K562 (cell line): Measurements from ENCODE around the gene MRPL42. TPM values are rescaled to one million over a fixed set of nuclear protein-coding genes. Genes with fewer than 3 reads are reported as not detected.
A peak's percentile ranks its signal among the peaks of the same experiment; 100 is the strongest.

ENCODE experiments used
- CBFB ChIP-seq: sonication (generic); formaldehyde crosslinking; IDR thresholded peaks from 2 replicates; pipeline ENCODE4 v1.4.0; 2020; ENCODE audit warnings: mild to moderate bottlenecking, missing genetic modification reagents
- CC2D1A ChIP-seq: fragments of 450-650 bp; IDR thresholded peaks from 2 replicates; pipeline ENCODE4 v1.6.1; 2017; ENCODE audit warnings: mild to moderate bottlenecking
- E4F1 ChIP-seq: fragments of 250-450 bp; sonication (Bioruptor Pico); IDR thresholded peaks from 2 replicates; pipeline ENCODE4 v1.5.0; 2021; ENCODE audit warnings: mild to moderate bottlenecking, borderline replicate concordance
- EWSR1 ChIP-seq: fragments of 450-650 bp; IDR thresholded peaks from 2 replicates; pipeline ENCODE4 v1.6.1; 2018; ENCODE audit warnings: borderline replicate concordance, mild to moderate bottlenecking, low read depth, moderate library complexity; ENCODE audit not compliant: partially characterized antibody
- FOSL1 ChIP-seq: fragments of 200-800 bp; sonication (Bioruptor generic); conservative IDR thresholded peaks from 2 replicates; pipeline ENCODE4 v1.6.1; 2016; ENCODE audit warnings: missing genetic modification characterization, missing compliant biosample characterization
- GATAD2B ChIP-seq: fragments of 450-650 bp; IDR thresholded peaks from 2 replicates; pipeline ENCODE4 v1.6.1; 2017; ENCODE audit warnings: mild to moderate bottlenecking, borderline replicate concordance
- MCM2 ChIP-seq: fragments of 450-650 bp; IDR thresholded peaks from 2 replicates; pipeline ENCODE4 v1.6.1; 2017; ENCODE audit warnings: low read depth, mild to moderate bottlenecking
- MCM7 ChIP-seq, 2 experiments: fragments of 450-650 bp; IDR thresholded peaks; 2 replicates each; pipeline ENCODE4 v1.6.1; 2016 to 2018
- NR2F6 ChIP-seq: fragments of 450-650 bp; formaldehyde crosslinking; IDR thresholded peaks from 2 replicates; pipeline ENCODE4 v1.4.0; 2020; ENCODE audit warnings: mild to moderate bottlenecking
- NRF1 ChIP-seq, 2 experiments: fragments of 450-650 bp; IDR thresholded peaks in 1 of 2; conservative IDR thresholded peaks in 1 of 2; 2 replicates each; pipeline ENCODE4 v1.6.1; 2014; ENCODE audit warnings: mild to moderate bottlenecking in 2 of 2
- PHB ChIP-seq: fragments of 250-450 bp; sonication (Bioruptor Pico); IDR thresholded peaks from 2 replicates; pipeline ENCODE4 v1.5.0; 2021
- PTRF ChIP-seq: fragments of 450-650 bp; IDR thresholded peaks from 2 replicates; pipeline ENCODE4 v1.6.1; 2016; ENCODE audit warnings: mild to moderate bottlenecking, missing genetic modification characterization, missing compliant biosample characterization
- PURB ChIP-seq: sonication (generic); formaldehyde crosslinking; IDR thresholded peaks from 2 replicates; pipeline ENCODE4 v1.9.0; 2021; ENCODE audit warnings: low read depth, mild to moderate bottlenecking, missing genetic modification reagents
- SIN3A ChIP-seq, 2 experiments: fragments of 150-350 bp in 1 of 2; IDR thresholded peaks; 2 replicates each; pipeline ENCODE4 v1.6.1; 2011 to 2016; ENCODE audit warnings: borderline replicate concordance in 2 of 2, low read depth in 2 of 2, low read length in 2 of 2, mild to moderate bottlenecking in 2 of 2, moderate library complexity in 2 of 2; ENCODE audit not compliant: control insufficient read depth in 1 of 2
- STAG1 ChIP-seq: sonication (generic); formaldehyde crosslinking; IDR thresholded peaks from 2 replicates; pipeline ENCODE4 v1.5.0; 2020; ENCODE audit warnings: missing genetic modification reagents, borderline replicate concordance
- TCF3 ChIP-seq: sonication (generic); formaldehyde crosslinking; IDR thresholded peaks from 2 replicates; pipeline ENCODE4 v1.4.0; 2020; ENCODE audit warnings: mild to moderate bottlenecking, missing genetic modification reagents
- XRCC3 ChIP-seq: fragments of 450-650 bp; IDR thresholded peaks from 2 replicates; pipeline ENCODE4 v1.6.1; 2017; ENCODE audit warnings: mild to moderate bottlenecking, moderate library complexity
- ZBTB7A ChIP-seq: IDR thresholded peaks from 2 replicates; pipeline ENCODE4 v1.6.1; 2011; ENCODE audit warnings: low read depth, mild to moderate bottlenecking, low read length, moderate library complexity, borderline replicate concordance; ENCODE audit not compliant: control insufficient read depth
- ZBTB8A ChIP-seq: fragments of 450-650 bp; IDR thresholded peaks from 2 replicates; pipeline ENCODE4 v1.6.1; 2018; ENCODE audit warnings: mild to moderate bottlenecking, moderate library complexity; ENCODE audit not compliant: partially characterized antibody
- ZNF134 ChIP-seq: fragments of 250-450 bp; sonication (Bioruptor Pico); conservative IDR thresholded peaks from 2 replicates; pipeline ENCODE4 v1.4.0; 2020
- ZNF143 ChIP-seq: sonication (generic); formaldehyde crosslinking; IDR thresholded peaks from 2 replicates; pipeline ENCODE4 v1.9.0; 2022; ENCODE audit warnings: mild to moderate bottlenecking, missing genetic modification reagents
- polyA plus RNA-seq, 8 experiments: library from polyadenylated mRNA; depleted of rRNA in 4 of 8; stranded (reverse) in 5 of 8; unstranded in 3 of 8; fragments of >200 nt; fragmentation: Nextera tagmentation in 2 of 8; fragmentation: Illumina TruSeq in 1 of 8; extraction: Ambion mirVana in 2 of 8; extraction: Trizol in 1 of 8; gene quantifications; 2 replicates each; pipeline versions ENCODE4 v1.2.1 to v1.2.3, GENCODE V29; 2011 to 2014; ENCODE audit warnings: inconsistent platforms in 1 of 8, missing spikeins in 1 of 8
- total RNA-seq, 7 experiments: library from RNA; depleted of rRNA in 6 of 7; stranded (reverse); fragments of >200 nt in 6 of 7; fragmentation: Illumina TruSeq in 2 of 7; extraction: Trizol in 2 of 7; gene quantifications; 2 replicates each; pipeline versions ENCODE4 v1.2.1 to v1.2.3, GENCODE V29; 2011 to 2021; ENCODE audit warnings: low replicate concordance in 1 of 7
- TF ChIP-seq, protein P1 (sequence below): fragments of 450-650 bp; IDR thresholded peaks from one replicate; pipeline ENCODE4 v1.6.1; 2018; ENCODE audit warnings: mild to moderate bottlenecking, moderate library complexity; ENCODE audit not compliant: partially characterized antibody
- TF ChIP-seq, protein P2 (sequence below): IDR thresholded peaks from 2 replicates; pipeline ENCODE4 v1.6.1; 2014; ENCODE audit warnings: antibody characterized with exemption
- TF ChIP-seq, protein P3 (sequence below): fragments of 250-450 bp; sonication (Bioruptor Pico); IDR thresholded peaks from 2 replicates; pipeline ENCODE4 v1.8.0; 2021; ENCODE audit warnings: mild to moderate bottlenecking, moderate library complexity

The MRPL42 gene
- total and polyA plus RNA-seq, 9 of the 15 experiments (the other 6 are each of a cell fraction or from before 2014, with no cell fraction given) = 104 to 806 (median 218) TPM

DNA sequence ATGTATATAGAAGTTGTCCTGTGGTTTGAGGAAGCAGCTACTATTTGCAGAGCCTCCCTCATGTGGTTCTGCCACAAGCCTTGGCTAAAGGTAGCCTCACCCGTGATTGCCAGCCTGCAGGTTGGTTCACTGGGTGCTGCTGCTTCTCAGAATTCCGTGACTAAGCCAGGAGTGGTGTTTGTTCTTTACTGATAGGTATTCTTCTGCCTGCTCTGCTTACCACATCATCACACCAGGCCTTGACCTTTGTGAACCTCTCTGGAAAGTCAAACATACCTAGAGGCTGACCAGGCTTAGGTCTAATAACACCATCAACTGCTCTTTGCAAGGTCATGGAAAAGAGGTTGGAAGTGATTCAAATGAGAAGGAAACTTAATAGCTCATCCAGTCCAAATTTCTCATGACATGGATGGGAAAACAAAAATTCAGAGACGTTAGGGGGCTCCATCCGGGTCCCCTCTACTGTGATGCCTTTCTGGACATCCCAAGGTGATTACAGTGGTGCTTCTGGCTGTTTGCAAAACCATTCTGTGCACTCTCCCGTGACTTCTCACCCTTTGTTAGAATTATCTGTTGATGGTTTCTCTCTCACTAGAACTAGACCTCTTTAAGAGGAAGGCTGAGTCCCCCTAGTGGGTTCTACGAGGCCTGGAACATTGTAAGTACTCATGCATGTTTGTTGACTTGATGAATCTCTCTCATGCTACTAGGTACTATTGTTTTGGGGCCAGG, 96.7 kb downstream of the MRPL42 start (continued):
- TF ChIP-seq, protein P1, sequence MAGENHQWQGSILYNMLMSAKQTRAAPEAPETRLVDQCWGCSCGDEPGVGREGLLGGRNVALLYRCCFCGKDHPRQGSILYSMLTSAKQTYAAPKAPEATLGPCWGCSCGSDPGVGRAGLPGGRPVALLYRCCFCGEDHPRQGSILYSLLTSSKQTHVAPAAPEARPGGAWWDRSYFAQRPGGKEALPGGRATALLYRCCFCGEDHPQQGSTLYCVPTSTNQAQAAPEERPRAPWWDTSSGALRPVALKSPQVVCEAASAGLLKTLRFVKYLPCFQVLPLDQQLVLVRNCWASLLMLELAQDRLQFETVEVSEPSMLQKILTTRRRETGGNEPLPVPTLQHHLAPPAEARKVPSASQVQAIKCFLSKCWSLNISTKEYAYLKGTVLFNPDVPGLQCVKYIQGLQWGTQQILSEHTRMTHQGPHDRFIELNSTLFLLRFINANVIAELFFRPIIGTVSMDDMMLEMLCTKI = no peak
- TF ChIP-seq CC2D1A (no peak), ZBTB7A (no peak), PHB (no peak), SIN3A (IDR thresholded peaks at IDR 0.05; ENCODE audit: borderline replicate concordance in 2 of 2, control insufficient read depth in 1 of 2, low read depth in 2 of 2, low read length in 2 of 2) (no peak), EWSR1 (no peak), E4F1 (CRISPR knock-in tag) (no peak), ZNF143 (no peak), GATAD2B (no peak), STAG1 (no peak), PURB (CRISPR knock-in tag) (no peak), CBFB (CRISPR knock-in tag) (no peak), FOSL1 (peak; percentile 67), TCF3 (CRISPR knock-in tag) (peak; percentile 68), PTRF (no peak), MCM7 (IDR thresholded peaks at IDR 0.05) (no peak), NR2F6 (CRISPR knock-in tag) (no peak), XRCC3 (no peak), ZBTB8A (no peak), MCM2 (no peak), ZNF134 (no peak), NRF1 (conservative IDR thresholded peaks at IDR 0.05 in 1 of 2, IDR thresholded peaks at IDR 0.05 in 1 of 2) (no peak)
- TF ChIP-seq, protein P2, sequence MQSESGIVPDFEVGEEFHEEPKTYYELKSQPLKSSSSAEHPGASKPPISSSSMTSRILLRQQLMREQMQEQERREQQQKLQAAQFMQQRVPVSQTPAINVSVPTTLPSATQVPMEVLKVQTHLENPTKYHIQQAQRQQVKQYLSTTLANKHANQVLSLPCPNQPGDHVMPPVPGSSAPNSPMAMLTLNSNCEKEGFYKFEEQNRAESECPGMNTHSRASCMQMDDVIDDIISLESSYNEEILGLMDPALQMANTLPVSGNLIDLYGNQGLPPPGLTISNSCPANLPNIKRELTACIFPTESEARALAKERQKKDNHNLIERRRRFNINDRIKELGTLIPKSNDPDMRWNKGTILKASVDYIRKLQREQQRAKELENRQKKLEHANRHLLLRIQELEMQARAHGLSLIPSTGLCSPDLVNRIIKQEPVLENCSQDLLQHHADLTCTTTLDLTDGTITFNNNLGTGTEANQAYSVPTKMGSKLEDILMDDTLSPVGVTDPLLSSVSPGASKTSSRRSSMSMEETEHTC = no peak
- TF ChIP-seq, protein P3, sequence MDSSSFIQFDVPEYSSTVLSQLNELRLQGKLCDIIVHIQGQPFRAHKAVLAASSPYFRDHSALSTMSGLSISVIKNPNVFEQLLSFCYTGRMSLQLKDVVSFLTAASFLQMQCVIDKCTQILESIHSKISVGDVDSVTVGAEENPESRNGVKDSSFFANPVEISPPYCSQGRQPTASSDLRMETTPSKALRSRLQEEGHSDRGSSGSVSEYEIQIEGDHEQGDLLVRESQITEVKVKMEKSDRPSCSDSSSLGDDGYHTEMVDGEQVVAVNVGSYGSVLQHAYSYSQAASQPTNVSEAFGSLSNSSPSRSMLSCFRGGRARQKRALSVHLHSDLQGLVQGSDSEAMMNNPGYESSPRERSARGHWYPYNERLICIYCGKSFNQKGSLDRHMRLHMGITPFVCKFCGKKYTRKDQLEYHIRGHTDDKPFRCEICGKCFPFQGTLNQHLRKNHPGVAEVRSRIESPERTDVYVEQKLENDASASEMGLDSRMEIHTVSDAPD (CRISPR knock-in tag) = no peak
